AG04449 (cell line): ENCODE data around the gene FLAD1.

Experiments
- CTCF ChIA-PET: fragments of 350-600 bp; formaldehyde crosslinking; extraction: SDS; loops from one replicate; lab custom pipeline; 2021; ENCODE audit warnings: antibody characterized with exemption; lab: Yijun Ruan, JAX
- POLR2A ChIA-PET: fragments of 400-600, 350-600 bp; formaldehyde crosslinking; extraction: SDS; loops from one replicate; lab custom pipeline; 2020; ENCODE audit warnings: antibody characterized with exemption, inconsistent platforms; lab: Yijun Ruan, JAX
- DNase-seq: peaks from one replicate; pipeline ENCODE4 v3.0.0-alpha.2; 2010; ENCODE audit warnings: low read depth, low spot score
- H3K4me3 ChIP-seq: 2 replicates; pipeline ENCODE4 v1.5.1; 2011; ENCODE audit warnings: low read depth, mild to moderate bottlenecking, control low read depth, low read length
- CTCF ChIP-seq: IDR thresholded peaks from one replicate; pipeline ENCODE4 v1.5.1; 2011; ENCODE audit warnings: mild to moderate bottlenecking, moderate library complexity, low read length, control low read depth, inconsistent platforms; ENCODE audit not compliant: insufficient read depth; ENCODE audit errors: missing control alignments

FLAD1 gene

GRCh38 chr1:154943649-154944400 lies 39.3 kb upstream of the FLAD1 start:
- TF ChIP-seq CTCF = peak; percentile 79
- H3K4me3 ChIP-seq = no peak overlapping the region
- ChIA-PET POLR2A (no interaction called here), CTCF (interaction anchor here (0.6 to 2.6 kb wide), 25 partner anchors 8 to 609 kb away, joined by 3 to 11 read pairs (median 3); partner anchors contain the start of genes PMVK, PYGO2 and UBE2Q1)
- no peak for DNase-seq

- no peak overlapping the region for H3K4me3 ChIP-seq
- DNase-seq = no peak
- no peak for TF ChIP-seq CTCF
- CTCF ChIA-PET = interaction anchor here (0.6 to 2.6 kb wide), 24 partner anchors 9 to 609 kb away, joined by 3 to 11 read pairs (median 3); partner anchors contain the start of genes PMVK, PYGO2 and UBE2Q1
- POLR2A ChIA-PET = interaction anchor here (0.5 to 0.7 kb wide), 2 partner anchors 29 to 387 kb away, joined by 3 read pairs; no protein-coding TSS in a partner anchor
Observed at GRCh38 chr1:154944401-154945159, 38.6 kb upstream of the FLAD1 start.

- DNase-seq = no peak
- TF ChIP-seq CTCF = no peak
- POLR2A ChIA-PET = interaction anchor here (0.5 to 0.9 kb wide), 5 partner anchors 25 to 982 kb away, joined by 3 to 4 read pairs (median 3); partner anchors contain the start of genes SHC1 and SLC39A1
- CTCF ChIA-PET = interaction anchor here (0.8 to 2.6 kb wide), 8 partner anchors 10 to 466 kb away, joined by 3 to 11 read pairs (median 3); partner anchors contain the start of genes LENEP, PMVK and PYGO2
- H3K4me3 ChIP-seq = no peak overlapping the region
Observed at GRCh38 chr1:154945160-154945961, 37.8 kb upstream of the FLAD1 start.

GRCh38 chr1:154945962-154946850 lies 36.9 kb upstream of the FLAD1 start:
- no peak overlapping the region for H3K4me3 ChIP-seq
- DNase-seq = no peak
- ChIA-PET POLR2A (interaction anchor here (0.6 to 0.9 kb wide), 3 partner anchors 24 to 983 kb away, joined by 3 to 4 read pairs (median 4); partner anchors contain the start of genes SHC1 and SLC39A1), CTCF (interaction anchor here (0.7 to 2.6 kb wide), 6 partner anchors 11 to 277 kb away, joined by 3 to 11 read pairs (median 4); partner anchors contain the start of genes LENEP, PMVK and PYGO2)
- TF ChIP-seq CTCF = no peak

GRCh38 chr1:154948079-154948478 lies 35.1 kb upstream of the FLAD1 start:
- ChIA-PET CTCF (interaction anchor here (1.2 kb wide), 1 partner anchor 51 kb away, joined by 4 read pairs; no protein-coding TSS in a partner anchor), POLR2A (no interaction called here)
- no peak for TF ChIP-seq CTCF
- no peak overlapping the region for H3K4me3 ChIP-seq
- DNase-seq = no peak
